Measurements from ENCODE around the gene CCDC192. TPM values are rescaled to one million over a fixed set of nuclear protein-coding genes. Genes with fewer than 3 reads are reported as not detected.

The CCDC192 gene
- total and polyA plus RNA-seq, 9 donors = 0.26 to 2.6 (median 0.91) TPM; not detected in 1

DNA sequence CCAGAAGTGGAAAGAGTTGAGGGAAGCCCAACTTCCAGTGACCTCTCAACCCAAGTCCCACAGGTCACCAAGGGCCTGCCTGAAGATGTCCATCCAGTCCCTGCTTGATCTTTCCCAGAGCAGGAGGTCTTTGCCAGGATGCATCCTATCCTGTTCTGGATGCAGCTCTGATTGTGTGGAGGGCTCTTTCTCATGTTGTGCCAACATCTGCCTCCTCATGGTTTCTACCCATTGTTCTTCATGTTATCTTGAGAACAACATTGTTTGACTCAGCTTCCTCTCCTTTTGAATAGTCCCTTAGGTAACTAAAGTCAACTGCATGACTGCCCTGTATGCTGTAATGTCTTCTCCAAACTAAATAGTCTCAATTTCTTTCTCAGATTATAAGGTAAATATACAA lies 169.3 kb downstream of the CCDC192 start:
- Histone ChIP-seq H3K9me3 (no peaks in the 10 kb centered on the region), H3K4me3 (no peak overlapping the region), H3K27me3 (no peaks in the 10 kb centered on the region), H3K27ac (no peak overlapping the region), H3K4me1 (ENCODE audit: insufficient read depth) (peaks cover 4% of the 10 kb centered on the region), H3K36me3 (no peaks in the 10 kb centered on the region)
- TF ChIP-seq EP300 (IDR thresholded peaks at IDR 0.05) (no peak), POLR2A (IDR thresholded peaks at IDR 0.05) (no peak)
- TF ChIP-seq, protein P1, sequence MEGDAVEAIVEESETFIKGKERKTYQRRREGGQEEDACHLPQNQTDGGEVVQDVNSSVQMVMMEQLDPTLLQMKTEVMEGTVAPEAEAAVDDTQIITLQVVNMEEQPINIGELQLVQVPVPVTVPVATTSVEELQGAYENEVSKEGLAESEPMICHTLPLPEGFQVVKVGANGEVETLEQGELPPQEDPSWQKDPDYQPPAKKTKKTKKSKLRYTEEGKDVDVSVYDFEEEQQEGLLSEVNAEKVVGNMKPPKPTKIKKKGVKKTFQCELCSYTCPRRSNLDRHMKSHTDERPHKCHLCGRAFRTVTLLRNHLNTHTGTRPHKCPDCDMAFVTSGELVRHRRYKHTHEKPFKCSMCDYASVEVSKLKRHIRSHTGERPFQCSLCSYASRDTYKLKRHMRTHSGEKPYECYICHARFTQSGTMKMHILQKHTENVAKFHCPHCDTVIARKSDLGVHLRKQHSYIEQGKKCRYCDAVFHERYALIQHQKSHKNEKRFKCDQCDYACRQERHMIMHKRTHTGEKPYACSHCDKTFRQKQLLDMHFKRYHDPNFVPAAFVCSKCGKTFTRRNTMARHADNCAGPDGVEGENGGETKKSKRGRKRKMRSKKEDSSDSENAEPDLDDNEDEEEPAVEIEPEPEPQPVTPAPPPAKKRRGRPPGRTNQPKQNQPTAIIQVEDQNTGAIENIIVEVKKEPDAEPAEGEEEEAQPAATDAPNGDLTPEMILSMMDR (IDR thresholded peaks at IDR 0.05) = no peak
- no peak for DNase-seq
- intact Hi-C loops (cut with DNase I) = no loop called here

DNA sequence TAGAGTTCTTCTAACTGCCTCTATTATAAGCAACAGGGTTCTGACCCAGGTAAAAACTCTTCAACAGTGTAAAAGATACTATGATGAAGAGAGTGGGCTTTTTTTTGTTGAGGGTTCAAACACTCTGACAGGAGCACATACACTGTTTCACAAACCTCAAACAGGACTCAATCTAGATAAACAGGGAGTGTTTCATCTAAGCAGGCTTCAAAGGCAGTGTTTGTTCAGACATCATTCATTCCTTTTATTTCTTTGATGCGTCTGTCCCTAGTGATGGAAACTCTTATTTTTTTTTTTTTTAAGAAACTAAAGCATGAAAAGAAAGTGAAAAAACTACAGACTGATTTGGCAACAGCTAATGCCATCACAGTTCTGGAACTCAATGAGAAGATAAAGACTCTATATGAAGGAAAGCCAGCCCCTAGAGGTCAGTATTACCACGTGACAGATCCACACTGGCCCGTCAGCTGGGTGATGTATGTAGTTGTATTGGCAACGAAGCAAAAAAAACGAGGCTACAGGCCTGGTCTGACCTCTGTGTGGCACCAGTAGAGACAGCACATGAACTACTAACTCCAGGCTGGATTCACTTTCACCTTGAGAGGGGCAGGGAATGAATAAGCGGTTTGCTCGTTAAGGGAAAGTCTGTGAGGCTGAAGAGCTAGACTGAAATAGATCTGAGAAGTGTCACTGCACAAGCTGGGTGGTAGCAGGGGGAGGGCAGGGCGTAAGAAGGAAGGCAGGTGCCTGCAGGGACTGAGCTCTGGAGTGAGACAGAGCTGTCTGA lies 172.2 kb downstream of the CCDC192 start:
- H3K27me3 ChIP-seq = no peaks in the 10 kb centered on the region
- no peaks in the 10 kb centered on the region for H3K9me3 ChIP-seq
- WGBS, 3 donors = 38 to 43% (median 42%) methylated on average over 8 of the region's 8 CpGs
- no peaks in the 10 kb centered on the region for H3K36me3 ChIP-seq
- H3K4me1 ChIP-seq (ENCODE audit: insufficient read depth) = peaks cover 4% of the 10 kb centered on the region
- no peak for TF ChIP-seq POLR2A (IDR thresholded peaks at IDR 0.05)
- TF ChIP-seq, protein P1 (IDR thresholded peaks at IDR 0.05) = no peak
- TF ChIP-seq EP300 (IDR thresholded peaks at IDR 0.05) = no peak
- no peak for DNase-seq
- no peak overlapping the region for H3K4me3 ChIP-seq
- intact Hi-C loops (cut with DNase I) = no loop called here
- H3K27ac ChIP-seq = no peak overlapping the region

DNA sequence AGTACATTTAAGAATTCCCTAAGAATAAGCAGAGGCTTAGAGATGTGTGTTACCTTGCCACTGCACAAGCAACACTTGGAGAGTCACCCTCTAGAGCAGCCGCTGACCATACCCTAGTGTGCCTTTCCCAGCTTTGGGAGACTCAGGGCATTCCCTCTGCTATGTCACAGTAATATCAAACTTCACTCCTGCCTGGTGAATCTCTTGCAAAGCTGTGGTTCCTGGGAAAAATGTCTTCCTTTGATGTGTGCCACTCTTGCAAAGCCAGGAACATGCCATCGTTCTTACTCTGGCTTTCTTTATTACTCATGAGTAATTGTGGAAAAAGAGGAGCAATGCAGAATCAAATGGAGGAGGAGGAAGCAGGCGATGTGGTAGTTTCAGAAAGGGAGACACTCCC lies 173.2 kb downstream of the CCDC192 start:
- TF ChIP-seq EP300 (IDR thresholded peaks at IDR 0.05) (no peak), POLR2A (IDR thresholded peaks at IDR 0.05) (no peak)
- TF ChIP-seq, protein P1 (IDR thresholded peaks at IDR 0.05) = no peak
- 87 to 93% (median 92%) methylated on average over 3 of the region's 3 CpGs for WGBS, 3 donors
- Histone ChIP-seq H3K36me3 (no peaks in the 10 kb centered on the region), H3K4me3 (no peak overlapping the region), H3K4me1 (ENCODE audit: insufficient read depth) (peaks cover 2% of the 10 kb centered on the region), H3K9me3 (no peaks in the 10 kb centered on the region), H3K27ac (no peak overlapping the region), H3K27me3 (no peaks in the 10 kb centered on the region)
- intact Hi-C loops (cut with DNase I) = no loop called here
- no peak for DNase-seq

DNA sequence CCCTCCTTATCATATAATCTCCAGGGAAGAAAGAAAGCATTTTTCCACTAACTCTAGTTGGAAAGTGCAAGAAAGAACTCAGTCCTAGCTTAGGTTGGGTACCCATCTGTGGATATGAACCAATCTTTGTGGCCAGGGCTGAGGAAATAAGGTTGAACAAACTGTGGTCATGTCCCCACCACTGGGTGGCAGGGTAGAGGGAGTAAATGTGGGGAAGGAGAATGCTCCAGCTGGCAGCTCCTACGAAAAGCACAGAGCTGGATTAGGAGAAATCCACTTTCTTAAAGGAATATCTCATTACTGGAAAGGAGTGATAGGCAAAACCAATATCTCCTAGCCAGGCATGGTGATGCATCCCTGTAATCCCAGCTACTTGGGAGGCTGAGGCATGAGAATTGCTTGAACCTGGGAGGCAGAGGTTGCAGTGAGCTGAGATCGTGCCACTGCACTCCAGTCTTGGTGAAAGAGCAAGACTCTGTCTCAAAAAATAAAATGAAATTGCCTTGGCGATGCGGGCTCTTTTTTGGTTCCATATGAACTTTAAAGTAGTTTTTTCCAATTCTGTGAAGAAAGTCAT lies 175.1 kb downstream of the CCDC192 start:
- TF ChIP-seq, protein P1 (IDR thresholded peaks at IDR 0.05) = no peak
- TF ChIP-seq EP300 (IDR thresholded peaks at IDR 0.05) (no peak), POLR2A (IDR thresholded peaks at IDR 0.05) (no peak)
- Histone ChIP-seq H3K36me3 (no peaks in the 10 kb centered on the region), H3K27me3 (no peaks in the 10 kb centered on the region), H3K9me3 (no peaks in the 10 kb centered on the region), H3K27ac (no peak overlapping the region), H3K4me1 (ENCODE audit: insufficient read depth) (no peaks in the 10 kb centered on the region), H3K4me3 (no peak overlapping the region)
- DNase-seq = no peak
- intact Hi-C loops (cut with DNase I) = no loop called here
- 80 to 84% (median 84%) methylated on average over 4 of the region's 4 CpGs for WGBS, 3 donors

All from ovary (tissue), 9 donors.